Sigmoid colon (tissue), 7 donors: ENCODE measurements around the gene RFPL3. TPM values are rescaled to one million over a fixed set of nuclear protein-coding genes. Genes with fewer than 3 reads are reported as not detected.

Experiments
- DNase-seq: peaks from one replicate; pipeline ENCODE4 v3.0.0-alpha.2; 2019
- H3K27ac ChIP-seq, 4 donors: fragments of 200-600 bp; sonication (generic); one replicate each; pipeline ENCODE4 v1.5.1; 2016 to 2019; ENCODE audit warnings: mild to moderate bottlenecking in 1 of 4
- H3K27me3 ChIP-seq, 3 donors: fragments of 200-600 bp; sonication (generic); one replicate each; pipeline ENCODE4 v1.5.1; 2019; ENCODE audit warnings: mild to moderate bottlenecking in 1 of 3
- H3K36me3 ChIP-seq, 4 donors: fragments of 200-600 bp; sonication (generic); one replicate each; pipeline ENCODE4 v1.5.1; 2016 to 2019
- H3K4me1 ChIP-seq, 4 donors: fragments of 200-600 bp; sonication (generic); one replicate each; pipeline ENCODE4 v1.5.1; 2017 to 2019
- H3K4me3 ChIP-seq, 4 donors: fragments of 200-600 bp; sonication (generic); one replicate each; pipeline ENCODE4 v1.5.1; 2017 to 2019; ENCODE audit warnings: mild to moderate bottlenecking in 2 of 4, moderate library complexity in 1 of 4
- H3K9me3 ChIP-seq, 4 donors: fragments of 200-600 bp in 3 of 4; sonication (generic) in 3 of 4; one replicate each; pipeline versions ENCODE4 v1.5.1 to v1.6.1; 2013 to 2019
- CTCF ChIP-seq, 4 experiments: fragments of 450-650 bp in 3 of 4; fragments of 200-600 bp in 1 of 4; IDR thresholded peaks; one replicate each; pipeline ENCODE4 v1.5.1; 2016 to 2019; ENCODE audit warnings: antibody characterized with exemption in 4 of 4, mild to moderate bottlenecking in 3 of 4, moderate library complexity in 2 of 4
- EP300 ChIP-seq, 4 donors: sonication (generic); formaldehyde crosslinking; IDR thresholded peaks; one replicate each; pipeline ENCODE4 v1.6.1; 2017; ENCODE audit warnings: antibody characterized with exemption in 4 of 4
- POLR2A ChIP-seq, 2 donors: fragments of 450-650 bp; IDR thresholded peaks; one replicate each; pipeline ENCODE4 v1.6.1; 2016; ENCODE audit warnings: antibody characterized with exemption in 2 of 2, mild to moderate bottlenecking in 2 of 2, moderate library complexity in 2 of 2
- POLR2AphosphoS5 ChIP-seq, 4 donors: sonication (generic); formaldehyde crosslinking; IDR thresholded peaks; one replicate each; pipeline ENCODE4 v1.6.1; 2017; ENCODE audit warnings: antibody characterized with exemption in 4 of 4
- WGBS, 2 donors: extraction: QIAGEN DNeasy Blood & Tissue Kit; methylation state at CpG; one replicate each; pipeline ENCODE4 v1.1.7; 2013; 5-methylcytosine and 5-hydroxymethylcytosine counted together
- intact Hi-C: fragments of 100-400 bp; cut with DNase I; formaldehyde crosslinking; loops from one replicate; pipeline ENCODE4 v1.15.1; 2023
- polyA plus RNA-seq, 3 donors: library from polyadenylated mRNA; stranded (reverse); fragments of 200-250 nt; gene quantifications; one replicate each; pipeline ENCODE4 v1.2.3, GENCODE V29; 2013
- total RNA-seq, 4 donors: library from RNA; depleted of rRNA; stranded (reverse); fragments of >200 nt; gene quantifications; one replicate each; pipeline ENCODE4 v1.1.0, GENCODE V29; 2016
- donor health status: healthy with polysubstance abuse.
- donor health status: Bipolar disorder and iron deficiency.
- donor health status: healthy.

Gene RFPL3
- total and polyA plus RNA-seq, 7 donors = not detected

GRCh38 chr22:32333141-32333768 lies 24.4 kb upstream of the RFPL3 start:
- WGBS, 2 donors = 76 to 78% methylated on average over 10 of the region's 10 CpGs
- Histone ChIP-seq H3K9me3 (no peaks in the 10 kb centered on the region), H3K27me3 (peaks cover 0 to 7% (median 0%) of the 10 kb centered on the region in 3 donors), H3K27ac (no peak overlapping the region), H3K4me1 (peaks cover 0 to 14% (median 0%) of the 10 kb centered on the region in 4 donors), H3K36me3 (no peaks in the 10 kb centered on the region), H3K4me3 (no peak overlapping the region)
- DNase-seq = no peak
- TF ChIP-seq EP300 (IDR thresholded peaks at IDR 0.05) (no peak), CTCF (IDR thresholded peaks at IDR 0.05) (no peak), POLR2A (IDR thresholded peaks at IDR 0.05) (no peak), POLR2AphosphoS5 (IDR thresholded peaks at IDR 0.05) (no peak)
- intact Hi-C loops = no loop called here

- DNase-seq = no peak
- Histone ChIP-seq H3K4me3 (no peak overlapping the region), H3K27ac (no peak overlapping the region), H3K4me1 (peaks cover 0 to 14% (median 0%) of the 10 kb centered on the region in 4 donors), H3K27me3 (peaks cover 0 to 7% (median 0%) of the 10 kb centered on the region in 3 donors), H3K9me3 (no peaks in the 10 kb centered on the region), H3K36me3 (no peaks in the 10 kb centered on the region)
- intact Hi-C loops = no loop called here
- no peak for TF ChIP-seq POLR2A (IDR thresholded peaks at IDR 0.05)
- no peak for TF ChIP-seq EP300 (IDR thresholded peaks at IDR 0.05)
- 66 to 76% methylated on average over 13 of the region's 13 CpGs for WGBS, 2 donors
Observed at GRCh38 chr22:32333769-32334659, 23.7 kb upstream of the RFPL3 start.

GRCh38 chr22:32334660-32335365 lies 22.9 kb upstream of the RFPL3 start:
- Histone ChIP-seq H3K4me1 (peaks cover 0 to 14% (median 0%) of the 10 kb centered on the region in 4 donors), H3K27me3 (peaks cover 0 to 7% (median 4%) of the 10 kb centered on the region in 3 donors), H3K4me3 (no peak overlapping the region), H3K36me3 (no peaks in the 10 kb centered on the region), H3K9me3 (no peaks in the 10 kb centered on the region), H3K27ac (no peak overlapping the region)
- intact Hi-C loops = no loop called here
- WGBS, 2 donors = 83 to 84% methylated on average over 17 of the region's 17 CpGs
- TF ChIP-seq POLR2A (IDR thresholded peaks at IDR 0.05) (no peak), CTCF (IDR thresholded peaks at IDR 0.05) (no peak), POLR2AphosphoS5 (IDR thresholded peaks at IDR 0.05) (no peak), EP300 (IDR thresholded peaks at IDR 0.05) (no peak)
- no peak for DNase-seq

GRCh38 chr22:32335471-32335870 lies 22.2 kb upstream of the RFPL3 start:
- Histone ChIP-seq H3K27me3 (peaks cover 0 to 11% (median 7%) of the 10 kb centered on the region in 3 donors), H3K36me3 (no peaks in the 10 kb centered on the region), H3K9me3 (no peaks in the 10 kb centered on the region), H3K4me1 (peaks cover 0 to 14% (median 0%) of the 10 kb centered on the region in 4 donors), H3K4me3 (no peak overlapping the region), H3K27ac (no peak overlapping the region)
- 70 to 82% methylated on average over 10 of the region's 10 CpGs for WGBS, 2 donors
- no peak for DNase-seq
- intact Hi-C loops = no loop called here
- TF ChIP-seq POLR2A (IDR thresholded peaks at IDR 0.05) = no peak
- no peak for TF ChIP-seq POLR2AphosphoS5 (IDR thresholded peaks at IDR 0.05)

- peaks cover 0 to 13% (median 7%) of the 10 kb centered on the region in 3 donors for H3K27me3 ChIP-seq
- no peak overlapping the region for H3K4me3 ChIP-seq
- TF ChIP-seq POLR2AphosphoS5 (IDR thresholded peaks at IDR 0.05) (no peak), EP300 (IDR thresholded peaks at IDR 0.05) (no peak), CTCF (IDR thresholded peaks at IDR 0.05) (no peak), POLR2A (IDR thresholded peaks at IDR 0.05) (no peak)
- no peaks in the 10 kb centered on the region for H3K9me3 ChIP-seq
- H3K27ac ChIP-seq = no peak overlapping the region
- peaks cover 0 to 14% (median 0%) of the 10 kb centered on the region in 4 donors for H3K4me1 ChIP-seq
- H3K36me3 ChIP-seq = no peaks in the 10 kb centered on the region
- intact Hi-C loops = no loop called here
- WGBS, 2 donors = 62 to 67% methylated on average over 13 of the region's 13 CpGs
- DNase-seq = no peak
Observed at GRCh38 chr22:32336121-32336603, 21.5 kb upstream of the RFPL3 start.
